Uterus (tissue), 4 donors: ENCODE measurements around the gene PCDHAC2. TPM values are rescaled to one million over a fixed set of nuclear protein-coding genes. Genes with fewer than 3 reads are reported as not detected.

ENCODE experiments used
- DNase-seq, 2 donors: peaks; one replicate each; pipeline ENCODE4 v3.0.0-alpha.2; 2019 to 2020
- H3K27ac ChIP-seq, 2 donors: fragments of 200-600 bp; sonication (generic); 1 replicate in 1 of 2; 2 replicates in 1 of 2; pipeline ENCODE4 v1.5.1; 2016 to 2018
- H3K27me3 ChIP-seq, 2 donors: fragments of 200-600 bp; sonication (generic); one replicate each; pipeline ENCODE4 v1.5.1; 2018 to 2019; ENCODE audit warnings: control low read depth in 1 of 2
- H3K36me3 ChIP-seq, 2 donors: fragments of 200-600 bp; sonication (generic); one replicate each; pipeline ENCODE4 v1.5.1; 2019; ENCODE audit warnings: control low read depth in 1 of 2
- H3K4me1 ChIP-seq, 2 donors: fragments of 200-600 bp; sonication (generic); one replicate each; pipeline ENCODE4 v1.5.1; 2018 to 2019; ENCODE audit warnings: control low read depth in 1 of 2
- H3K4me3 ChIP-seq, 2 donors: fragments of 200-600 bp; sonication (generic); 1 replicate in 1 of 2; 2 replicates in 1 of 2; pipeline ENCODE4 v1.5.1; 2018 to 2019; ENCODE audit warnings: mild to moderate bottlenecking in 1 of 2
- H3K9me3 ChIP-seq, 2 donors: fragments of 200-600 bp; sonication (generic); one replicate each; pipeline ENCODE4 v1.5.1; 2019; ENCODE audit warnings: control low read depth in 1 of 2
- CTCF ChIP-seq, 4 experiments: fragments of 200-600 bp in 2 of 4; fragments of 450-650 bp in 2 of 4; sonication (generic) in 2 of 4; IDR thresholded peaks; one replicate each; pipeline ENCODE4 v1.5.1; 2016 to 2019; ENCODE audit warnings: antibody characterized with exemption in 4 of 4, mild to moderate bottlenecking in 2 of 4, moderate library complexity in 1 of 4
- POLR2A ChIP-seq, 2 donors: fragments of 450-650 bp; IDR thresholded peaks; one replicate each; pipeline ENCODE4 v1.6.1; 2016; ENCODE audit warnings: antibody characterized with exemption in 2 of 2, mild to moderate bottlenecking in 1 of 2, moderate library complexity in 1 of 2
- intact Hi-C: fragments of 100-400 bp; cut with DNase I; formaldehyde crosslinking; loops from one replicate; pipeline ENCODE4 v1.15.1; 2023; ENCODE audit warnings: low total_unique reads
- total RNA-seq, 4 donors: library from RNA; depleted of rRNA in 3 of 4; stranded (reverse); fragments of >200 nt in 3 of 4; gene quantifications; one replicate each; pipeline versions ENCODE4 v1.1.0 to v1.2.4, GENCODE V29; 2014 to 2023
- donor health status: DM: yes; HTN: yes; CAD: no.

Gene PCDHAC2
- total RNA-seq, 4 donors from 2014 or later: under 0.01 to 7.1 (median 1.1) TPM

GRCh38 chr5:140986117-140986521, 19.8 kb downstream of the PCDHAC2 start:
- TF ChIP-seq CTCF (IDR thresholded peaks at IDR 0.05) (no peak), POLR2A (IDR thresholded peaks at IDR 0.05) (no peak)
- intact Hi-C loops: no loop called here
- DNase-seq: no peak
- Histone ChIP-seq H3K27ac (no peak overlapping the region), H3K9me3 (no peaks in the 10 kb centered on the region), H3K27me3 (no peaks in the 10 kb centered on the region), H3K4me3 (no peak overlapping the region), H3K4me1 (no peaks in the 10 kb centered on the region), H3K36me3 (no peaks in the 10 kb centered on the region)

DNA sequence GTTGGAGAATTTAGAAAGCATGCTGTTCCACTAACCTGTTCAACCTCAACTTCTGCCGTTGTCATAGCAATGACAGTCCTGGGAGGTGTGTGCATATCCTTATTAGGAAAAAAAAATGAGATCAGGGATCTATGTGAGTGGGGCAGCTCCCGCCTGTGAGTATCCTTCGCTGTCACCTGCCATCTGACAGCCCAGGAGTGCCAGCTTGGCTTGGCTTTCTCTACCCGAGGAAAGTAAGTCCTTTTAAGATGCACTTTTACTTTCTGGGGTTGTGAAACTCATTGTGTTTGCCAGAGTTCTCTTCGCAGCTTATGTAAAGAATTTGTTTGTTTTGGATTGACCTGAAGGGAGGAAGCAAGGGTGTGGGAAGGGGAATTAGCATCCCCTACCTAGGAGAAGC, 21.8 kb downstream of the PCDHAC2 start:
- TF ChIP-seq CTCF (IDR thresholded peaks at IDR 0.05): no peak
- no peak for TF ChIP-seq POLR2A (IDR thresholded peaks at IDR 0.05)
- no peaks in the 10 kb centered on the region for H3K4me1 ChIP-seq
- no peaks in the 10 kb centered on the region for H3K27me3 ChIP-seq
- H3K4me3 ChIP-seq: no peak overlapping the region
- no peak overlapping the region for H3K27ac ChIP-seq
- H3K36me3 ChIP-seq: no peaks in the 10 kb centered on the region
- H3K9me3 ChIP-seq: no peaks in the 10 kb centered on the region
- no peak for DNase-seq
- intact Hi-C loops: no loop called here

GRCh38 chr5:140988608-140989007, 22.3 kb downstream of the PCDHAC2 start:
- DNase-seq: no peak
- Histone ChIP-seq H3K27me3 (no peaks in the 10 kb centered on the region), H3K4me1 (no peaks in the 10 kb centered on the region), H3K9me3 (no peaks in the 10 kb centered on the region), H3K27ac (no peak overlapping the region), H3K36me3 (no peaks in the 10 kb centered on the region), H3K4me3 (no peak overlapping the region)
- TF ChIP-seq CTCF (IDR thresholded peaks at IDR 0.05) (no peak), POLR2A (IDR thresholded peaks at IDR 0.05) (no peak)
- intact Hi-C loops: no loop called here

DNA sequence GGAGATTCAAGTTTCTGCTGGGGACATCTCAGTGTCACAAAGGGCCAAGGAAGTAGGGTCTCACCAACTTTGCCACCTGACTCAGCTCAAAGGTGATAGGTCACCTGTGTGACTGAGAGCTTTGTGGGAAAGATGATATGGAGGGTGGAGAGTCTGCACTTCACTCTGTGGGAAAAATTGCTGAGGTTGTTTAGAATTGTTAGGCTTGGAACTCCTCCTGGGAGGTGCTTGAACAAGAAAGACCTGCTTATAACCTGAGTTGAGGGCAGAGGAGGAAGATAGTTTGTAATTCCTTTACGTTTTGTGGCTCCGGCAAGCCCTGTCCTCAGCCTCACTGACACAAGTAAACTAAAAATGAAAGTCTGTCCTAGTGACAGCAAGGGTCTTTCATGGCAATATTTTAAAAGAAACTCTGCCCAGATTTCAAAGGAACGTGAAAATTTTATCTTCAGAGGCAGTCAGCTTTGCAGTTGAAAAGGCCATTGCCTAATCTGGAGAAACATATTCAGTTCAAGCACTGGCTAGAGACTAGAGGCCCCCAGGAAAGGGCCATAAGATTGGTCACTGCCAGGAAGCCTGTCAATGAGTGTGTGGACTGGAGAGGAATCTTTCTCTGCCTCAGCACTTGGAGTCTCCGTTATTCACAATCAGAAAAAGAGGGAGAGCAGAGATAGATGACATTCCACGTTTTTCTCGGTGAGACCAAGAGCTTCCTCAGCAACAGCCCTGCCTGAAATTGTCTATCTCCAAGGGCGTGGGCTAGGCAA, 23.2 kb downstream of the PCDHAC2 start:
- Histone ChIP-seq H3K9me3 (no peaks in the 10 kb centered on the region), H3K27ac (no peak overlapping the region), H3K4me1 (no peaks in the 10 kb centered on the region), H3K27me3 (no peaks in the 10 kb centered on the region), H3K4me3 (no peak overlapping the region), H3K36me3 (no peaks in the 10 kb centered on the region)
- intact Hi-C loops: no loop called here
- TF ChIP-seq POLR2A (IDR thresholded peaks at IDR 0.05): no peak
- no peak for TF ChIP-seq CTCF (IDR thresholded peaks at IDR 0.05)
- DNase-seq: no peak

- TF ChIP-seq POLR2A (IDR thresholded peaks at IDR 0.05) (no peak), CTCF (IDR thresholded peaks at IDR 0.05) (no peak)
- Histone ChIP-seq H3K4me3 (no peak overlapping the region), H3K27ac (no peak overlapping the region), H3K9me3 (no peaks in the 10 kb centered on the region), H3K4me1 (no peaks in the 10 kb centered on the region), H3K36me3 (no peaks in the 10 kb centered on the region), H3K27me3 (no peaks in the 10 kb centered on the region)
- intact Hi-C loops: no loop called here
- DNase-seq: no peak
Observed at GRCh38 chr5:140992828-140993227, 26.6 kb downstream of the PCDHAC2 start.
